ENCODE measurements around the gene VWA8.

VWA8 gene

DNA sequence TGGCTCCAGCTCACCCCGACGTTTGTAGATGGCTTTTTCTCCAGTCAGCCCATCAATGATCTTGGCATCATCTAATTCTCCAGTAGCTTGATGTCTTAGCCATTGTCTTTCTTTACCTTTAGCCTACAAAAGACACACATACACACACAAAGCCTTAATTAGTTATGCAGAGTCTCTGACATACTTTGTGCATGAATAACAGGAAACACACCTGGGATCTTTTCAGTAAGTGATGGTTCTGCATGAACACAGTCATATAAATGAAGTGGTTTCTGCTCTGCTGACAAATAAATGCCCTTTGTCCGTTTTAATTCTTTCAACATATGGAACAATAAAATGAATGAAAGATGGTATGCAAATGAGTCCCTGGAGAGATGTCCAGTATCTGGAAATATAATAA lies 370.3 kb downstream of the VWA8 start:
- Histone ChIP-seq H4K20me1 (ENCODE audit: control insufficient read depth, insufficient read depth, low read depth, low read length) (no peaks in the 10 kb centered on the region), H3K36me3 (ENCODE audit: control insufficient read depth, low read length) (peaks cover 18% of the 10 kb centered on the region), H3F3A (ENCODE audit: control insufficient read depth, insufficient read depth) (peaks cover 13% of the 10 kb centered on the region), H3K9me3 (ENCODE audit: control insufficient read depth, insufficient read depth, low read length) (no peaks in the 10 kb centered on the region), H3K4me2 (ENCODE audit: low read length) (peak overlapping the region; percentile 74), H3K9me2 (replicated peaks; ENCODE audit: control insufficient read depth, low read length) (no peaks in the 10 kb centered on the region), H3K27me3 (ENCODE audit: control insufficient read depth, low read length) (no peaks in the 10 kb centered on the region), H3K4me3 (ENCODE audit: low read length) (peak overlapping the region; percentile 59), H3K27ac (ENCODE audit: low read depth, low read length) (peak overlapping the region; percentile 87), H3K79me2 (ENCODE audit: control insufficient read depth, low read length) (no peaks in the 10 kb centered on the region), H3K4me1 (ENCODE audit: control insufficient read depth, low read length) (peaks cover 56% of the 10 kb centered on the region)
- TF ChIP-seq, protein P1, sequence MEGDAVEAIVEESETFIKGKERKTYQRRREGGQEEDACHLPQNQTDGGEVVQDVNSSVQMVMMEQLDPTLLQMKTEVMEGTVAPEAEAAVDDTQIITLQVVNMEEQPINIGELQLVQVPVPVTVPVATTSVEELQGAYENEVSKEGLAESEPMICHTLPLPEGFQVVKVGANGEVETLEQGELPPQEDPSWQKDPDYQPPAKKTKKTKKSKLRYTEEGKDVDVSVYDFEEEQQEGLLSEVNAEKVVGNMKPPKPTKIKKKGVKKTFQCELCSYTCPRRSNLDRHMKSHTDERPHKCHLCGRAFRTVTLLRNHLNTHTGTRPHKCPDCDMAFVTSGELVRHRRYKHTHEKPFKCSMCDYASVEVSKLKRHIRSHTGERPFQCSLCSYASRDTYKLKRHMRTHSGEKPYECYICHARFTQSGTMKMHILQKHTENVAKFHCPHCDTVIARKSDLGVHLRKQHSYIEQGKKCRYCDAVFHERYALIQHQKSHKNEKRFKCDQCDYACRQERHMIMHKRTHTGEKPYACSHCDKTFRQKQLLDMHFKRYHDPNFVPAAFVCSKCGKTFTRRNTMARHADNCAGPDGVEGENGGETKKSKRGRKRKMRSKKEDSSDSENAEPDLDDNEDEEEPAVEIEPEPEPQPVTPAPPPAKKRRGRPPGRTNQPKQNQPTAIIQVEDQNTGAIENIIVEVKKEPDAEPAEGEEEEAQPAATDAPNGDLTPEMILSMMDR (IDR thresholded peaks at IDR 0.05; ENCODE audit: low read depth, low read length, poor library complexity, severe bottlenecking), result no peak
- TF ChIP-seq EZH2phosphoT487 (IDR thresholded peaks at IDR 0.05; ENCODE audit: borderline replicate concordance, low read length), result no peak

DNA sequence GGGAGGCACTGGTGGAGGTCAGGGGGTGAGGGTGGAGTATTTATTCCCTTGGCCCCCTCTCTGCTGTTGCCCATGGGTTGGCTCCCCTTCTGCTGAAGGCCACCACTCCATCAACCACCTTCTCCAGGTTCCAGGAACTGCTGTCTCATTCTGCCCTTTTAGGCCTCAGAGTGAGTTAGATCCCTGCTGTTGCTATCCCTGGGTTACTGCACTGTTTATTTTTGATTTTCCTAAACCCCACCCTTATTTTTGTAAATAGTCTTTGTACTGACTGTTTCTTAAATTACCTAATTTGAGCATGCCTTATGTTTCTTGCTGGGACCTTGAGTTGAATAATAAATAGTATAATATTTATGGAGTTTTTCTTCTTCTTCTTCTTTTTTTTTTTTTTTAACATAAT lies 370.8 kb downstream of the VWA8 start:
- no peaks in the 10 kb centered on the region for H3K27me3 ChIP-seq (ENCODE audit: control insufficient read depth, low read length)
- H3K4me2 ChIP-seq (ENCODE audit: low read length), result peak overlapping the region; percentile 74
- H3K27ac ChIP-seq (ENCODE audit: low read depth, low read length), result peak overlapping the region; percentile 87
- no peaks in the 10 kb centered on the region for H3K9me3 ChIP-seq (ENCODE audit: control insufficient read depth, insufficient read depth, low read length)
- peaks cover 13% of the 10 kb centered on the region for H3F3A ChIP-seq (ENCODE audit: control insufficient read depth, insufficient read depth)
- H3K4me1 ChIP-seq (ENCODE audit: control insufficient read depth, low read length), result peaks cover 54% of the 10 kb centered on the region
- H3K79me2 ChIP-seq (ENCODE audit: control insufficient read depth, low read length), result no peaks in the 10 kb centered on the region
- no peaks in the 10 kb centered on the region for H4K20me1 ChIP-seq (ENCODE audit: control insufficient read depth, insufficient read depth, low read depth, low read length)
- peak overlapping the region; percentile 59 for H3K4me3 ChIP-seq (ENCODE audit: low read length)
- no peaks in the 10 kb centered on the region for H3K9me2 ChIP-seq (replicated peaks; ENCODE audit: control insufficient read depth, low read length)
- H3K36me3 ChIP-seq (ENCODE audit: control insufficient read depth, low read length), result peaks cover 18% of the 10 kb centered on the region
- TF ChIP-seq, protein P1 (IDR thresholded peaks at IDR 0.05; ENCODE audit: low read depth, low read length, poor library complexity, severe bottlenecking), result no peak
- no peak for TF ChIP-seq EZH2phosphoT487 (IDR thresholded peaks at IDR 0.05; ENCODE audit: borderline replicate concordance, low read length)

DNA sequence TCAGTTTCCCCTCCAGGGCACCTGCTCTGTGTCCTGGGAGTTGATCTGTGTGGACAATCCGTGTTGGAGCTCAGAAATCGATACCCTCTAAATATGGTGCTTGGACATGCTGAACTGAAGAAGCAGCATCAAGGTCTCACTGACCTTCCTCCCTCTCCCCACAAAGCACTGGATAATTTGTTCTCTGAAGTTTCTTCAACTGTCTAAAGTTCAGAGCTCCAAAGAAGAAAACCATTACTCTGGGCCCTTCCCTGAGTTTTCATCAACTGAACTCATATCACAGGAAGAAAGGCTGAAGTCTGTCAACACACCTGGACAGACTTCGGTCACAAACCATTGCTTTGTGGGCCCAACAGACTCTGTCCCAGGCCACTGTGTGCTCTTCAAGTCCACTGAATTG lies 371.5 kb downstream of the VWA8 start:
- no peak for TF ChIP-seq EZH2phosphoT487 (IDR thresholded peaks at IDR 0.05; ENCODE audit: borderline replicate concordance, low read length)
- TF ChIP-seq, protein P1 (IDR thresholded peaks at IDR 0.05; ENCODE audit: low read depth, low read length, poor library complexity, severe bottlenecking), result no peak
- H3K9me3 ChIP-seq (ENCODE audit: control insufficient read depth, insufficient read depth, low read length), result no peaks in the 10 kb centered on the region
- H3K27me3 ChIP-seq (ENCODE audit: control insufficient read depth, low read length), result no peaks in the 10 kb centered on the region
- H3K4me3 ChIP-seq (ENCODE audit: low read length), result peak overlapping the region; percentile 59
- peaks cover 57% of the 10 kb centered on the region for H3K4me1 ChIP-seq (ENCODE audit: control insufficient read depth, low read length)
- H3K4me2 ChIP-seq (ENCODE audit: low read length), result peak overlapping the region; percentile 74
- H3K9me2 ChIP-seq (replicated peaks; ENCODE audit: control insufficient read depth, low read length), result no peaks in the 10 kb centered on the region
- peak overlapping the region; percentile 87 for H3K27ac ChIP-seq (ENCODE audit: low read depth, low read length)
- H3F3A ChIP-seq (ENCODE audit: control insufficient read depth, insufficient read depth), result peaks cover 13% of the 10 kb centered on the region
- no peaks in the 10 kb centered on the region for H4K20me1 ChIP-seq (ENCODE audit: control insufficient read depth, insufficient read depth, low read depth, low read length)
- H3K36me3 ChIP-seq (ENCODE audit: control insufficient read depth, low read length), result peaks cover 18% of the 10 kb centered on the region
- H3K79me2 ChIP-seq (ENCODE audit: control insufficient read depth, low read length), result no peaks in the 10 kb centered on the region
